Fibroblast of skin of back (primary cell): Measurements from ENCODE around the gene CLIC4.
"Not testable (repeated sequence)": the region's sequence is repeated elsewhere in the genome, so short reads cannot be mapped to it uniquely, and the experiment has no call there.

ENCODE experiments used
- DNase-seq: peaks from one replicate; pipeline ENCODE4 v3.0.0-alpha.2; 2013

The CLIC4 gene

GRCh38 chr1:24820221-24820620 is 75.0 kb downstream of the CLIC4 start:
- DNase-seq, result not testable (repeated sequence)

- no peak for DNase-seq
Measured at GRCh38 chr1:24822887-24823286, 77.6 kb downstream of the CLIC4 start.

- DNase-seq, result not testable (repeated sequence)
Measured at GRCh38 chr1:24823486-24823885, 78.2 kb downstream of the CLIC4 start.

DNA sequence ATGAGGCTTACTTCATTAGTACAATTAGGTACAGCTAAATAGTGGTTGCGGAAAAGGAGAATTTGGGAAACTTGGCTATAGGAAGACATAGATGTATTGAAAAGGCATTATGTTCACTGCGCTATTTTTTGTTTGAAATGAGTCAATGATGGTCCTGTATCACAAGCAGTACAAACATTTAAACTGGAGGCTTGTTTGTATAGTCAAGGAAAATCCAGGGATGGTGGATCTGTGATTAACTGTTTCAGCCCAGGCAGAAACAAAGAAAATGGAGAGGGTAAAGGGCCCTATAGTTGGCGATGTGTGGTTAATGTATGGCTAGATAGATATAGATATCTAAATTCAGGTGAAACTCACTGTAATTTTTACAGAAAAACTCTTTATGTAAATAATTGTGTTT is 79.9 kb downstream of the CLIC4 start:
- DNase-seq, result no peak

DNA sequence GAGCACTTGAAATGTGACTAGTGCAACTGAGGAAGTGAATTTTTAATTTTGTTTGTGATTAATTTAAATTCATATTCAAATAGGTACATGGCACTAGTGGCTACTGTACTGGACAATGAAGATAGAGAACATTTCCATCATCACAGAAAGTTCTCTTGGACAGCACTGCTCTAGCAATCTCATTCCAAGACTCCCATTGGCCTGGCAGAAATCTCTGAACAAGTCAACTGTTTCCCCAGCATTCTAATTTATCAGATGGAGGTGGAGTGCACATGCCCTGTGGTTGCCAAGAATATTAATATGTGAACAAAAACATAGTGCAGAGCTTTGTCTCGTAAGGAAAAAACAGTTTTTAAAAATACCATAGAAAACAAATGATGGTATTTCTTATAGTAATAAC is 81.3 kb downstream of the CLIC4 start:
- DNase-seq, result no peak

GRCh38 chr1:24827379-24828135 is 82.3 kb downstream of the CLIC4 start:
- DNase-seq, result peak; percentile 31

DNA sequence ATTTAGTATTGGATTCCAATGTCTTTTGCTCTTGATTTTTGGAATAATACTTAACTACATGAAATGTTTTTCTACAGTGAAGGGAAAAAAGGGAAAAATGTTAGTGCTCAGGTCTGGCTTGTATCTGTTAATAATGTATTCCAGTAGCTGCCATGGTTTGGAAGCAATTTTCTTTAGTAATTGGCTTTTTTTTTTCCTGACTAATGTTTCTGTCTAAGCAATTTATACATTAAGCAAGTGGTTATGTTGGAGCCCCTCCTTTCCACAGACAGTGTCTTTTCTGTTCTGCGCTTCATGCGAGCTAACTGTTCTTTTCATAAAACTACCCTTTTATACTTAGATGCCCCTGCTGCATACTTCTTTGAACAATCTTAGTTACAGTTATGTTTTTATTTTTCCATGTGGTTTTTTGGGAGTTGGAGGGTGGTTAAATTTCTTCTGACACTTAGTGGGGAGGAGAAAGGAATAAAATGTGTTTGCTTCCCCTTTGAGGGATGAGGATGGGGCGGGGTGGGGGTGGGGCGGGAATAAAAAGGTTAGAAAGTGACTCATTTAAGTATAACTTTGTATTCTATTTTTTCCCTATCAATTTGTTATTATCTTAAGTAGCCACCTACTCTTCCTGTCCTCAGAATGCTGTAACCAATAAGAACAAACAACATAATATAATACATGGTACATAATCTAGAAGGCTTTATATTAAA is 83.1 kb downstream of the CLIC4 start:
- DNase-seq, result peak; percentile 23

DNA sequence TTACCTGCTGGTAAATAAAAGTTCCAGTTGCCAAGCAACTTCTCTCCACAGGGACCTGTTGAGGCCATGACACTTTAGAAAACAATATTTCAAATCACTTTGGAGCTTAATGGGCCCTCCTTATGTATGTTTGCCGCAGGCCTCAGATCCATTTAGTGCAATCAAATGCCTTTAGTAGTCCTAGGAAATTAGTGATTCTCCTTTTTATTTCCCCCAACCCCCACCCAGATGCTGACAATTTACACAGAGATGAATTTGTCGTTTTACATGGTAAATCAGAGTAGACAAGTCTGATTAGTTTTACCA is 83.6 kb downstream of the CLIC4 start:
- DNase-seq, result no peak

GRCh38 chr1:24830680-24831272 is 85.5 kb downstream of the CLIC4 start:
- DNase-seq, result peak; percentile 65

DNA sequence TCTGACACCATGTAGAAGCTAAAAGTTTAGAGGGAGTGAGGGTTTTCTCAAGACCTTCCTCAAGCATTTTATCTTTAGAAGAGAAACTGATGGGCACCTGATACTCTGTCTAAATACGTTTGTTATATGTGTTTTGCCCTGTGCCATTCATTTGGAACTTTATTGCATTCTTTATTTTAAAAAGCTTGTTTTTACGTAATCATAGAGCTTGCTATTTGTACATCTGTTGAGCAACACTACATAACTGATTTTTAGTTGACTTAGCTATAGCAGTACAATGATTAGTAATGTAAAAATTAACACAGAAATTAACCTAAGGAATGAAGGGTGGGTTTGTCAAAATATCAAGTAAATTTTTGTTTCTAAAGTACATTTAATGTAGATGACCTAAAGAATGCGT is 96.3 kb downstream of the CLIC4 start:
- DNase-seq, result no peak

GRCh38 chr1:24846671-24847070 is 101.4 kb downstream of the CLIC4 start:
- DNase-seq, result no peak

DNA sequence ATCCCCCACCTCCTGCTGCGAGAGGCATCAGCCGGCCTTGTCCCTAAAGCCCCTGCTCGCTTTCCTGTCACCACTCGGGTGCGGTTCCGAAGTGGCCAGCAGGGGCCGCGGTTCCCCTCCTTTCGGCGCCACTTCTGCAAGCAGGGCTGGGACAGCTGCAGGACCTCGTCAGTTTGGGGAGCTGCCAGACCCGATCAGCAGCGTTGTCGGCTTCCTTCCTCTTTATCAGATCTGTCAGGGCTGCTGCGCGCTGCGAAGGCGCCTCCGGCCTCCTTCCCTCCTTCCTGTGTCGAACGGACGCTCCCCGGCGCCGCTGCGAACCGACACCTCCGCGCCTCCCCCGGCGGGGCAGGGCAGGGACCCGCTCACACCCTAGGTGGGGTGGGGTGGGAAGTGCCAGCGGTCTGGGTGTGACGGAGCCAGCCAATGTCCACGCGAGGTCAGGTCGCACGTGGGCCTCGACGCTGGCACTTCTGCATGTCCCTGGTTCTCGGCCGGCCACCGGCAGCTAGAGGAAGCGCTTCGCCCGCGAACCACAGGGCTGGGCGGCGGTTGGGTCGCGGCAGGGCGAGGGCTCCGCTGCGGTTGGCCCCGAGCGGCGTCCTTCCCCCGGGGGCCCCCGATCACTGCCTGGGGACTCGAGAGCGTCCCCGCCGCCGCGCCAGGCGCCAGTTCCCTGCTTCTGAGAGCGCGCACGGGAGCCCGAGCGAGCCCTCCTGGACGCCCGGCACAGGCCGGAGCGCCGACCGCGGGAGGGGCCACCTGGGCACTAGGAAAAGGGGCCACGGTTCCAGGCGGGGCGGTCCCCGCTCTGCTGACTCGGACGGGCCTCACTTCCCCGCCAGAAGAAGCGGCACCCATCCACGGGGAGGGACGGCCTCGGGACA is 103.0 kb downstream of the CLIC4 start:
- DNase-seq, result peak; percentile 86

GRCh38 chr1:24849672-24850295 is 104.5 kb downstream of the CLIC4 start:
- no peak for DNase-seq

DNA sequence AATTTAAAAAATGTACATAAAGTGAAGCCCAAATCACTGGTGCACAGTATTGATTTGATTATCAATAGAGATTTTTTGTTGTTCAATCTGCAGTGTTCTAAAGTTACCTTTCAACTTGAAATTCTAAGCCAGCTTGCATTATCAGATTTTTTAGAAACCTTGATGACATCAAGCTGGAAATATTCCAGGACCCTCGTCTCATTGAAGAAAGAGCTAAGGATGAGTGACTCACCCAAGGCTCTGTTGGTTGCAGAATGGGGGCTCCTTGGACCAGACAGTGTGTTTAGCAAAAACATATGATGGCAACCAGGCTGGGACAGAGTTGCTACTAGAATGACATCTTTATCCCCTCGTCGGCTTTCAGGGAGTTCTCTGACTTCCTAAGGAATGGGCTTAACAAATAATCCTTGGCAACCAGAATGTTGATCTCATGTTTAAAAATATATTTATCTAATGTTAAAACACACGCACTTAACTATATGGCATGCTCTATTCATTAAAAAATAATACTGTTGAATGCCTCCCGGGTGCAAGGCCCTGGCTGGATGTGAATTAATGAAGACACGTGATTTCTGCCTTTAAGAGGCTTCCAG is 105.2 kb downstream of the CLIC4 start:
- peak; percentile 62 for DNase-seq

GRCh38 chr1:24853649-24854048 is 108.4 kb downstream of the CLIC4 start:
- DNase-seq, result no peak

DNA sequence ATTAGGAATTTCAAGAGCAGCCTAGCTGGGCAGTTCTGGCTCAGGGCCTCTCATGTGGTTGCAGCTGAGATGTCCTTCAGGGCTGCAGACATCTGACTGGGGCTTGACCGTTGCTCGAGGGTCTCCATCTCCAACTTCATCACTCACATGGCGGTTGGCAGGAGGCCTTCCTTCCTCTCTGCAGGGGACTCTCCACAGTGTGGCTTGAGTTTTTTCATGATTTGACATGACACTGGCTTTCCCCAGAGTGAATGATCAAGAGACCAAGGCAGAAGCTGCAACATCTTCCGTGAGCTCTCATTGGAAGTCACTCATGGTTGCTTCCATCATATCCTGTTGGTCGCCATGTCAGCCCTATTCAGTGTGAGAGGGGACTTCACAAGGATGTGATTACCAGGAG is 110.2 kb downstream of the CLIC4 start:
- DNase-seq, result no peak

GRCh38 chr1:24856787-24857506 is 111.7 kb downstream of the CLIC4 start:
- no peak for DNase-seq

GRCh38 chr1:24857507-24858133 is 112.4 kb downstream of the CLIC4 start:
- no peak for DNase-seq

DNA sequence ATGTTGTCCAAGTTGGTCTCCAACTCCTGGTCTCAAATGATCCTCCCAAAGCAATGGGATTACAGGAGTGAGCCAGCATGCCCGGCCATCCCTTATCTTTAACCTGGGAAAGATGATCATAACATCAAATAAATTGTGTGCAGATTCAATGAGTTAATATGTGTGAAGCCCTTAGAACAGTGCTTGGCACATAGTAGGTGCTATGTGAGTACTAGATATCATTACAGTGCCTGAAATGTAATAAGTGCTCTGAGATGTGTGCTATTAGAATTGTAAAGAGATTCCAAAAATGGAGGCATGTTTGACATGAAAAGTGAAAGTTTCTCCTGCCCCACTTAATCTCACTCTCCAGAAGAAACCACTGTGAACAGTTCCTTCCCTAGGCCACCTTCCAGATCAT is 113.0 kb downstream of the CLIC4 start:
- DNase-seq, result no peak

DNA sequence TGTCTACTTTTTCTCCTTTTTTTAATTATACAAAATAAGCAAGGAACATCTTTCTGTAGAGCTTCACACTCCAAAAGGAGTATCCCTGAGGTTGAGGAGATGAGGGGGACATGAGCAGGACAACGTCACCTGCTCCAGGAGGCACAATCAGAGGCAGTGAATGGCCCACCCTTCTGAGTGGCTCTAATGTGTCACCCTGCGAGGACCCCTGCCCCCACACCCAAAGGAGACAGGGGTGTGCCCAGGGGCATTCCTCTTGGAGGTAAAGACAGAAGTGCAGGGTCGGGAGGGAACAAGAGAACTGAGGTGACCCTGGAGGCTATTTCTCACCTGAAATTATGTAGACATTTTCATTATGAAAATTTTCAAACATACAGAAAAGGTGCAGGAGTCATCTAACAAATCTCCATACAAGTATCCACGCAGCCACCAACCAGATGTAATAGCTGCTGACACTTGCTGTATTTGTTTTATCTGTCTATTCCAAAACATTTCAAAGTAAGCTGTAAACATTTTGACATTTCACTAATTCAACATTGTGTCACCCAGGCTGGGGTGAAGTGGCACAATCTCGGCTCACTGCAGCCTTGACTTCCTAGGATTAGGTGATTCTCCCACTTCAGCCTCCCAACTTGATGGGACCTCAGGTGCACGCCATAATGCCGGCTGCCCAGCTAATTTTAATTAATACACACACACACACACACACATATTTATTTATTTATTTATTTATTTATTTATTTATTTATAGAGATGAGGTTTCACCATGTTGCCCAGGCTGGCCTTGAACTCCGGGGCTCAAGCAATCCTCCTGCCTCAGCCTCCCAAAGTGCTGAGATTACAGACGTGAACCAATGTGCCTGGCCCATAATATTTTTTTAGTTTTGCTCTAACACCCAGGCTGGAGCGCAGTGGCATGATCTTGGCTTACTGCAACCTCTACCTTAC is 114.1 kb downstream of the CLIC4 start:
- no peak for DNase-seq
